Body of pancreas (tissue), 4 donors: ENCODE measurements around the gene GPR137. TPM values are rescaled to one million over a fixed set of nuclear protein-coding genes. Genes with fewer than 3 reads are reported as not detected.

Source experiments
- ATAC-seq: fragments of 150-250 bp; one replicate; pipeline ENCODE4 v1.9.1; 2016
- DNase-seq, 4 donors: peaks; one replicate each; pipeline ENCODE4 v3.0.0-alpha.2; 2019
- H3K27ac ChIP-seq, 4 donors: fragments of 200-600 bp; sonication (generic); 1 replicate in 3 of 4; 2 replicates in 1 of 4; pipeline versions ENCODE4 v1.5.1 to v1.6.1; 2016 to 2019; ENCODE audit warnings: mild to moderate bottlenecking in 1 of 4, mixed read lengths in 1 of 4, moderate library complexity in 1 of 4
- H3K27me3 ChIP-seq, 2 donors: fragments of 200-600 bp; sonication (generic); one replicate each; pipeline ENCODE4 v1.6.0; 2016; ENCODE audit warnings: mild to moderate bottlenecking in 1 of 2
- H3K36me3 ChIP-seq, 2 donors: fragments of 200-600 bp; sonication (generic); replicated peaks in 1 of 2; 2 replicates each; pipeline ENCODE4 v1.5.1; 2016; ENCODE audit warnings: low read depth in 2 of 2; ENCODE audit not compliant: insufficient read depth in 1 of 2
- H3K4me1 ChIP-seq: fragments of 200-600 bp; sonication (generic); one replicate; pipeline ENCODE4 v1.6.0; 2016
- H3K4me3 ChIP-seq, 2 donors: fragments of 200-600 bp; sonication (generic); 1 replicate in 1 of 2; 2 replicates in 1 of 2; pipeline ENCODE4 v1.5.1; 2016 to 2019
- H3K9me3 ChIP-seq, 3 donors: fragments of 200-600 bp; sonication (generic); 1 replicate in 2 of 3; 2 replicates in 1 of 3; pipeline ENCODE4 v1.5.1; 2016
- POLR2A ChIP-seq, 3 donors: fragments of 450-650 bp; IDR thresholded peaks; one replicate each; pipeline ENCODE4 v1.6.1; 2016; ENCODE audit warnings: antibody characterized with exemption in 3 of 3, mild to moderate bottlenecking in 2 of 3
- WGBS, 2 donors: methylation state at CpG; one replicate each; pipeline ENCODE4 v1.1.5; 2017; 5-methylcytosine and 5-hydroxymethylcytosine counted together
- intact Hi-C: fragments of 100-400 bp; cut with DNase I; formaldehyde crosslinking; loops from one replicate; pipeline ENCODE4 v1.15.1; 2023
- total RNA-seq, 2 donors: library from RNA; depleted of rRNA; stranded (reverse); fragments of >200 nt; gene quantifications; one replicate each; pipeline ENCODE4 v1.1.0, GENCODE V29; 2016
- TF ChIP-seq, protein P1 (sequence below), 7 experiments: fragments of 450-650 bp in 4 of 7; fragments of 200-600 bp in 3 of 7; sonication (generic) in 3 of 7; IDR thresholded peaks; one replicate each; pipeline ENCODE4 v1.5.1; 2016 to 2019; ENCODE audit warnings: antibody characterized with exemption in 7 of 7

The GPR137 gene
- total RNA-seq, 2 donors from 2014 or later, result 4.4 to 19.4 TPM

DNA sequence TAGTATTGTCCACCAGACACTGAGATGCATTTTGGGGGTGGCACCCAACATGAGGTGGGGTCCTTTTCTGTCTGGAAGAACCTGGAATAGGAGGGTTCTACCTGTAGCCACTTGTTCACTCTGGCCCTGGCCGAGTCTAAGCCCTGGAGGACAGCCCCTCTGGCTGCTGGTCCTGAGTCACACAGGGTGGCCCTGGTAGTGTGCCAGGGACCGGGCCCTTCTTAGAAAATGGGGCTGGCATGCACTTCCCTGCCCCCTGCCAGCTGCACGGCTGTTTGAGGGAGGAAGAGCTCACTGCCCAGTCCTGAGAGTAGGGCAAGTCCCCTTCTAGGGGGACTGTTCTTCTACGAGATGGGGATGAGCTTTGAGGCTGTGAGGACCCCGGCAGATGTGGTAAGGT is 32.2 kb upstream of the GPR137 start:
- WGBS, 2 donors, result 55 to 74% methylated on average over 3 to 5 of the region's 5 CpGs
- Histone ChIP-seq H3K4me1 (peaks cover 24% of the 10 kb centered on the region), H3K27me3 (no peaks in the 10 kb centered on the region), H3K4me3 (no peak overlapping the region), H3K27ac (no peak overlapping the region), H3K9me3 (no peaks in the 10 kb centered on the region), H3K36me3 (no peaks in the 10 kb centered on the region)
- ATAC-seq (no peak), DNase-seq (peak in 1 of 4 donors; percentile 52)
- TF ChIP-seq, protein P1, sequence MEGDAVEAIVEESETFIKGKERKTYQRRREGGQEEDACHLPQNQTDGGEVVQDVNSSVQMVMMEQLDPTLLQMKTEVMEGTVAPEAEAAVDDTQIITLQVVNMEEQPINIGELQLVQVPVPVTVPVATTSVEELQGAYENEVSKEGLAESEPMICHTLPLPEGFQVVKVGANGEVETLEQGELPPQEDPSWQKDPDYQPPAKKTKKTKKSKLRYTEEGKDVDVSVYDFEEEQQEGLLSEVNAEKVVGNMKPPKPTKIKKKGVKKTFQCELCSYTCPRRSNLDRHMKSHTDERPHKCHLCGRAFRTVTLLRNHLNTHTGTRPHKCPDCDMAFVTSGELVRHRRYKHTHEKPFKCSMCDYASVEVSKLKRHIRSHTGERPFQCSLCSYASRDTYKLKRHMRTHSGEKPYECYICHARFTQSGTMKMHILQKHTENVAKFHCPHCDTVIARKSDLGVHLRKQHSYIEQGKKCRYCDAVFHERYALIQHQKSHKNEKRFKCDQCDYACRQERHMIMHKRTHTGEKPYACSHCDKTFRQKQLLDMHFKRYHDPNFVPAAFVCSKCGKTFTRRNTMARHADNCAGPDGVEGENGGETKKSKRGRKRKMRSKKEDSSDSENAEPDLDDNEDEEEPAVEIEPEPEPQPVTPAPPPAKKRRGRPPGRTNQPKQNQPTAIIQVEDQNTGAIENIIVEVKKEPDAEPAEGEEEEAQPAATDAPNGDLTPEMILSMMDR (IDR thresholded peaks at IDR 0.05), result no peak
- TF ChIP-seq POLR2A (IDR thresholded peaks at IDR 0.05), result no peak
- intact Hi-C loops, result no loop called here

DNA sequence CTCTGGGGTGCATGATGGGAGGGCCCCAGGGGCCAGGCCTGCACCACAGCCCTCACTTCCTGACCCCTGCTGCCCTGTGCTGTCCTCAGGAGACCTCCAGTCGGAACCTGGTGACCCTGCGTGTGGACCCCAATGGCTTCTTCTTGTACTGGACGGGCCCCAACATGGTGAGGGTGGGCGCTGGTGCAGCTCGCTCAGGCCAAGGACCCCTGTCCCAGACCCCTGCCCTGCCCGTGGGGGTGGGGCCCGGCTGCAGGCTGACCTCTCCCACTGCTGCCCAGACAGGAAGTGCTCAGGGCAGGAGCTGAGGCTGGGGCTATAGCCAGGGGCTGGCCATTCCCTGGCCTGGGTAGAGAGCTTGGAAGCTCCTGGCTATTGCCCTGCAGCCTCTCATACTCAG is 31.3 kb upstream of the GPR137 start:
- Histone ChIP-seq H3K4me3 (no peak overlapping the region), H3K36me3 (no peaks in the 10 kb centered on the region), H3K4me1 (peaks cover 24% of the 10 kb centered on the region), H3K9me3 (no peaks in the 10 kb centered on the region), H3K27me3 (no peaks in the 10 kb centered on the region), H3K27ac (no peak overlapping the region)
- WGBS, 2 donors, result 76% methylated on average over 3 of the region's 7 CpGs; no CpG with 5 or more reads in 1 of the 2 donors
- DNase-seq (no peak), ATAC-seq (no peak)
- no peak for TF ChIP-seq POLR2A (IDR thresholded peaks at IDR 0.05)
- TF ChIP-seq, protein P1 (IDR thresholded peaks at IDR 0.05), result no peak
- intact Hi-C loops, result no loop called here

DNA sequence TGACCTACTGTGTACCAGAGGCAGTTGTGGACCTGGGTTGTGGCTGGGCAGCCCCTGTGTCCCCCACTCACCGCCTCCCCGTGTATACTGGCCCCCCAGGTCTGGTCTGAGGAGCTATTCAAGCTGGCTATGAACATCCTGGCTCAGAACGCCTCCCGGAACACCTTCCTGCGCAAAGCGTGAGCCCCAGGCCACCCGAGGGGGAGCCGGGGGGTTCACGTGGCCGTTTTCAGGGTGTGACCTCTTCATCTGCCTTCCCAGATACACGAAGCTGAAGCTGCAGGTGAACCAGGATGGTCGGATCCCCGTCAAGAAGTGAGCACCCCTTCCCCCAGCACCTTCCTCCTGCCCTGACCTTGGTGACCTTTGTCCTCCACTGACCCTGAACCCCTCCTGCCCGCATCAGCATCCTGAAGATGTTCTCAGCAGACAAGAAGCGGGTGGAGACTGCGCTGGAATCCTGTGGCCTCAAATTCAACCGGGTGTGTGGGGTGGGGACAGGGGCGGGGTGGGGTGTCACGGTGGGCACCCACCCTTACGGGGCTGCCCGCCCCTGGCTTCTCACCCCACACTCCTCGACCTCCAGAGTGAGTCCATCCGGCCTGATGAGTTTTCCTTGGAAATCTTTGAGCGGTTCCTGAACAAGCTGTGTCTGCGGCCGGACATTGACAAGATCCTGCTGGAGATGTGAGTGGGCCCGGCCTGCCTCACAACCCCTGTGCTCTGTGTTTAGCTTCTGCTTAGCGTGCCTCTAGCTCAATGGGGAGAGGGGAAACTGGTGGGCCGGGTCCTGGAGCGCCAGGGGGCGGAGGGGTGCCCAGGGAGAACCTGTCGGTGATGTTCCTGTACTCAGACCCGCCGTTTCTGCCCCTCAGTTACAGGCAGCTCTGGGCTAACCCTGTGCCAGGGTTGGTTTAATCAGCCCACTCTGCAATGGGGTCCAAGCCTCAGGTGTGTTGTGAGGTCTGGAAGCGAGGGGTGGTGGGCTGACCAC is 30.2 kb upstream of the GPR137 start:
- H3K9me3 ChIP-seq, result no peaks in the 10 kb centered on the region
- DNase-seq (no peak), ATAC-seq (no peak)
- H3K27ac ChIP-seq, result no peak overlapping the region
- 87 to 94% methylated on average over 20 to 31 of the region's 35 CpGs for WGBS, 2 donors
- TF ChIP-seq POLR2A (IDR thresholded peaks at IDR 0.05), result no peak
- TF ChIP-seq, protein P1 (IDR thresholded peaks at IDR 0.05), result no peak
- no peak overlapping the region for H3K4me3 ChIP-seq
- intact Hi-C loops, result no loop called here
- H3K36me3 ChIP-seq, result no peaks in the 10 kb centered on the region
- no peaks in the 10 kb centered on the region for H3K27me3 ChIP-seq
- H3K4me1 ChIP-seq, result peaks cover 24% of the 10 kb centered on the region

DNA sequence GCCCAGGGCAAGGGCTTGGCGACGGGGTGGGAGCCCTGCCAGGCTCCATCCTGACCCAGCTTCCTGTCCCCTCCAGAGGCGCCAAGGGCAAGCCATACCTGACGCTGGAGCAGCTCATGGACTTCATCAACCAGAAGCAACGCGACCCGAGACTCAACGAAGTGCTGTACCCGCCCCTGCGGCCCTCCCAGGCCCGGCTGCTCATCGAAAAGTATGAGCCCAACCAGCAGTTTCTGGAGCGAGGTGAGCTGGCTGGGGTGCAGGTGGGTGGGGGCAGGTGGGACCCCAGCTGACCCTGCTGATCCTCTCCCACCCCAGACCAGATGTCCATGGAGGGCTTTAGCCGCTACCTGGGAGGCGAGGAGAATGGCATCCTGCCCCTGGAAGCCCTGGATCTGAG is 29.3 kb upstream of the GPR137 start:
- peaks cover 16% of the 10 kb centered on the region for H3K4me1 ChIP-seq
- H3K36me3 ChIP-seq, result no peaks in the 10 kb centered on the region
- ATAC-seq (no peak), DNase-seq (no peak)
- H3K9me3 ChIP-seq, result no peaks in the 10 kb centered on the region
- TF ChIP-seq, protein P1 (IDR thresholded peaks at IDR 0.05), result no peak
- no peak for TF ChIP-seq POLR2A (IDR thresholded peaks at IDR 0.05)
- WGBS, 2 donors, result 87 to 89% methylated on average over 8 to 15 of the region's 15 CpGs
- H3K4me3 ChIP-seq, result no peak overlapping the region
- intact Hi-C loops, result no loop called here
- H3K27me3 ChIP-seq, result no peaks in the 10 kb centered on the region
- H3K27ac ChIP-seq, result no peak overlapping the region
